ENCODE measurements around the gene GNA15.
A peak's percentile ranks its signal among the peaks of the same experiment; 100 is the strongest.

The GNA15 gene

DNA sequence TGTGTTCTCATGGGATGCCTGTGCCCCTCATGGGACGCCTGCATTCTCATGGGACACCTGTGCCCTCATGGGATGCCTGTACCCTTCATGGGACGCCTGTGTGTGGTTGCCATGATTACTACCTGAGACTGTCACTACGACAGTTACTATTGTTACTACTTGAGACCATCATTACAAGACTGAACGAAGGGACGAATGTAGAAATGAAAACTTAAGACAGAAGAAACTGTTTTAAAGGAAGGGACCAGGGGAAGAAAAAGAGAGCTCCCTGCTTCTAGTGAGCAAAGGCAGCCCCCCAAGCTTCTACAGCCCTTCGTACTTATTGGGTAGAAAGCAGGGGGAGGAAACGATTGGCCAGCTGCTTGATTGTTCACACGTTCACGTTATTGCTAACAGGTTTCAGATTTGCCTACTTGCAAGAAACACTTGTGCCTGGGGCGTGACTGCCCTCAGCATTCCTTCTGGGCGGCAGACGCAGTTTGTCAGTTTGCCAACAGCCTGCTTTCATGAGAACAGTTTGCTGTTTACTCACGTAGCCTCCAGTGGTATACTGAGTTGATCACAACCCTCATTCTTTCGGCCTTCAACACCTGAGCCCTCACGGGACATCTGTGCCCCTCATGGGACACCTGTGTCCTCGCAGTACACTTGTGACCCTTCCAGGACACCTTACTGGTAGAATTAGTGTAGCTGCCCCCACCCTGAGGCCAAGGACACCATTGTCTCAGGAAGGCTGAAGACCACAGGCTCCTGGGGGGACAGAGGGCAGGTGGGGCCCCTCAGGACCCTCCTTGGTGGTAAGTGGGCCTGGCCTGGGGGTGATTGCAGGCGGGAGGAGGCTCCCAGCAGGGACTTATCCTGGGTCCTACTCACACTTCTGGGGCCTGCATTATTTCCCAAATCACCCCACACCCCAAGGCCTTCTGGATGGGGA lies 40.2 kb downstream of the GNA15 start:
- DNase-seq (ENCODE audit: low spot score), result no peak

DNA sequence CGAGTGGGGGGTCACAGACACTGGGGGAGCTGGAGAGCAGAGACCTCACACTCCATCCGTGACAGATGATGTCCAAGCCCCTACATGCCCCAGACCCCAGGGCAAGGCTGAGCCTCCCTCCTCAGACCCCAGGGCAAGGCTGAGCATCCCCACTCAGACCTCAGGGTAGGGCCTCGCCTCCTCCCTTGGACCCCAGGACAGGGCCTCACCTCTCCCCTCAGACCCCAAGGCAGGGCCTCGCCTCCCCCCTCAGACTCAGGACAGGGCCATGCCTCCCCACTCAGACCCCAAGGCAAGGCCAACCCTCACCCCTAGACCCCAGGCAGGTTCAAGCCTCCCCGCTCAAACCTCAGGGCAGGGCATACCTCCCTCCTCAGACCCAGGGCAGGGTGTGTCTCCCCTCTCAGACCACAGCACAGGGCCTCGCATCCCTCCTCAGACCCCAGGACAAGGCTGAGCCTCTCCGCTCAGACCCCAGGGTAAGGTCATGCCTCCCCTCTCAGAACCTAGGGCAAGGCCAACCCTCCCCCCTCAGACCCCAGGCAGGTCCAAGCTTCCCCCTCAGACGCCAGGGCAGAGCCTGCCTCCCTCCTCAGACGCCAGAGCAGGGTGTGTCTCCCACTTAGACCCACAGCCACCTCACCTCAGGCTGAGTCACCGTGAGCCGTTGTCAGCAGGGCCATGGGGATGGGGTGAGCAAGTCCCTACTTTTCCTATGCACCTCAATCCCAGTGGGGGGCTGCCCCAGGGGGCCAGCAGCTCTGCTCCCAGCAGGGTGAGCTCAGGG lies 41.1 kb downstream of the GNA15 start:
- no peak for DNase-seq (ENCODE audit: low spot score)

DNA sequence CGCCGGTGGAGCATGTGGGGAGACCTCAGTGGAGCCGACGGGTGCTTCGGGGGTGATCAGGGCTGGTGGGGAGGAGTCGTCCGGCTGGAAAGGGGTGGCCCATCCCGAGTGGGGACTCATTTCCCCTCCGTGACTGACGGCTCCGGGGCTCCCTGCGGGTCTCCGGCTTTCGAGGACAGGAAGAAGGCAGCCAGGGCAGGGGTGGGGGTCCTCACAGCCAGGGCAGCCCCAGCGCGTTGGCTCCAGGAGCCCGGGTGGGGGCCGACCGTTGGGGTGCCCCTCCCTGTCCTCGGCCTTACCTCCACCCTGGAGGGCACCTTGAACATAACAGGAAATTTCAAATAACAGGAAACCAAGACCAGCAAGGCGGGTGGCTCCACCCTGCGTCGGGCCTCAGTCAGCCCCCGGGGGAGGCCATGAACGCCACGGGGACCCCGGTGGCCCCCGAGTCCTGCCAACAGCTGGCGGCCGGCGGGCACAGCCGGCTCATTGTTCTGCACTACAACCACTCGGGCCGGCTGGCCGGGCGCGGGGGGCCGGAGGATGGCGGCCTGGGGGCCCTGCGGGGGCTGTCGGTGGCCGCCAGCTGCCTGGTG lies 42.6 kb downstream of the GNA15 start, which contains the start of gene S1PR4:
Gene S1PR4, plus strand, starts transcription at position 393 of the 596 bp plus-strand sequence. Its CDS starts 24 bp downstream, at position 417.
- DNase-seq (ENCODE audit: low spot score), result peak; percentile 83

DNA sequence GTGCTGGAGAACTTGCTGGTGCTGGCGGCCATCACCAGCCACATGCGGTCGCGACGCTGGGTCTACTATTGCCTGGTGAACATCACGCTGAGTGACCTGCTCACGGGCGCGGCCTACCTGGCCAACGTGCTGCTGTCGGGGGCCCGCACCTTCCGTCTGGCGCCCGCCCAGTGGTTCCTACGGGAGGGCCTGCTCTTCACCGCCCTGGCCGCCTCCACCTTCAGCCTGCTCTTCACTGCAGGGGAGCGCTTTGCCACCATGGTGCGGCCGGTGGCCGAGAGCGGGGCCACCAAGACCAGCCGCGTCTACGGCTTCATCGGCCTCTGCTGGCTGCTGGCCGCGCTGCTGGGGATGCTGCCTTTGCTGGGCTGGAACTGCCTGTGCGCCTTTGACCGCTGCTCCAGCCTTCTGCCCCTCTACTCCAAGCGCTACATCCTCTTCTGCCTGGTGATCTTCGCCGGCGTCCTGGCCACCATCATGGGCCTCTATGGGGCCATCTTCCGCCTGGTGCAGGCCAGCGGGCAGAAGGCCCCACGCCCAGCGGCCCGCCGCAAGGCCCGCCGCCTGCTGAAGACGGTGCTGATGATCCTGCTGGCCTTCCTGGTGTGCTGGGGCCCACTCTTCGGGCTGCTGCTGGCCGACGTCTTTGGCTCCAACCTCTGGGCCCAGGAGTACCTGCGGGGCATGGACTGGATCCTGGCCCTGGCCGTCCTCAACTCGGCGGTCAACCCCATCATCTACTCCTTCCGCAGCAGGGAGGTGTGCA lies 43.3 kb downstream of the GNA15 start:
- DNase-seq (ENCODE audit: low spot score), result no peak

DNA sequence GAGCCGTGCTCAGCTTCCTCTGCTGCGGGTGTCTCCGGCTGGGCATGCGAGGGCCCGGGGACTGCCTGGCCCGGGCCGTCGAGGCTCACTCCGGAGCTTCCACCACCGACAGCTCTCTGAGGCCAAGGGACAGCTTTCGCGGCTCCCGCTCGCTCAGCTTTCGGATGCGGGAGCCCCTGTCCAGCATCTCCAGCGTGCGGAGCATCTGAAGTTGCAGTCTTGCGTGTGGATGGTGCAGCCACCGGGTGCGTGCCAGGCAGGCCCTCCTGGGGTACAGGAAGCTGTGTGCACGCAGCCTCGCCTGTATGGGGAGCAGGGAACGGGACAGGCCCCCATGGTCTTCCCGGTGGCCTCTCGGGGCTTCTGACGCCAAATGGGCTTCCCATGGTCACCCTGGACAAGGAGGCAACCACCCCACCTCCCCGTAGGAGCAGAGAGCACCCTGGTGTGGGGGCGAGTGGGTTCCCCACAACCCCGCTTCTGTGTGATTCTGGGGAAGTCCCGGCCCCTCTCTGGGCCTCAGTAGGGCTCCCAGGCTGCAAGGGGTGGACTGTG lies 44.0 kb downstream of the GNA15 start:
- DNase-seq (ENCODE audit: low spot score), result no peak

DNA sequence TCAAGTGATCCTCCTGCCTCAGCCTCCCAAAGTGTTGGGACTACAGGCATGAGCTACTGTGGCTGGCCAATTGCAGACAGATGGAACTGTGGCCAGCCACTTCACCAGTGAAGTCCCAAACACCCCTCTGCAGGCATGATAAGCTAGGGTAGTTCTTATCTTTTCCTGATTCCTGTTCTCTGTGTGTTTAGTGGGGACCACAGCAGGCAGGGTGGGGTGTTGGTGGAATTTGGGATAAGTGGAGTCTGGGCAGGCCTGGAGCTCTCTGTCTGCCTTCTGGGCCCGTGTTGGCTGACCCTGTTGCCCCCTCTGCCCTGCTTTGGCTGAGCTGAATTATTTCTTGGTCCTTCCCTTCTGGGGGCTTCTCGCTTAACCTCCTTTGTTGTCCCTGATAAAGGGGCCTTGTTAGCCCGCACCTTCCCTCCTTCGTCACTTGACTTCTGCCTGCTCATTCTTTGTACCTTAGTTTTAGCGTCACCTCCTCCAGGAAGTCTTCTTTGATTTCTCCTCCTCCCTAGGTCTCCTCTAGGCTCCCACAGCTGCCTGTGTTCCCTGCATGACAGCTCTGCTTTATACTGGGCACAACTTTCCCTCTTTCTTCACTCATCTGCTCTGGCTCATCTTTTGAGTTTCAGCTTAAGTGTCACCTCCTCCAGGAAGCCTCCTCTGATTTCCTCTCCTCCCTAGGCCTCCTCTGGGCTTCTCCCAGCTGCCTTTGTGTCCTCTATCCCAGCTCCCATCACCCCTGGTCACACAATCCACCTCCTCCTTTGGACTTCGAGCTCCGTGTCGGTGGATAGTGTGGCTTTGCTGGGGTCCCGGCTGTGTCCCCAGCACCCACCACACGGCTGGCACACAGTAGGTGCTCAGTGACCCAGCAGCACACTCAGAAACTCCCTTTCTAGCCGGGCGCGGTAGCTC lies 48.1 kb downstream of the GNA15 start:
- DNase-seq (ENCODE audit: low spot score), result no peak

DNA sequence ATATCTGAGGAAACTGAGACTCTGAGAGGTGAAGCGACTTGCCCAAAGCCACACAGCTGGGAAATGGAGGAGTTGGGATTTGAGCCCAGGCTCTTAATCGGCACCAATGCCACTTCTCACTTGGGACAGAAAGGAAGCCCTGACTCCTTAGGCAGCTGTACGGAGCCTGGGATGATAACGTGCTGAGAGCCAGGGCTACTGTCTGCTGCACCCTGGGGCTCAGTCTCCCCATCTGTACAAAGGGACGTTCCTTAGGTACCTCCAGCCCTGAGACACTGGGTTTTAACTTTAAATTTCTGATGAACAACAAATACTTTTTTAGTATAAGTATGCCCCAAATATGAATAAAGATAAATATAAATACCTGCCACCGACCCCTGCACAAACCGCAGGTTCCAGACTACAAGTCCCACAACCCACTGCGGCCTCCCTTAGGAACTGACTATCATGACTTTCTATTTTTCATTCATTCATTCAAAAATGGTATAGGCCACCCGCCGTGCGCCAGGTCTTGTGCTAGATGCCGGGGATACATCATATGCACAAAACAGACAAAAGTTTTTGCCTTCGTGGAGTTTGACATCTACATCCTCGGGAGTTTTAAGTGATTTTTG lies 49.1 kb downstream of the GNA15 start:
- no peak for DNase-seq (ENCODE audit: low spot score)

DNA sequence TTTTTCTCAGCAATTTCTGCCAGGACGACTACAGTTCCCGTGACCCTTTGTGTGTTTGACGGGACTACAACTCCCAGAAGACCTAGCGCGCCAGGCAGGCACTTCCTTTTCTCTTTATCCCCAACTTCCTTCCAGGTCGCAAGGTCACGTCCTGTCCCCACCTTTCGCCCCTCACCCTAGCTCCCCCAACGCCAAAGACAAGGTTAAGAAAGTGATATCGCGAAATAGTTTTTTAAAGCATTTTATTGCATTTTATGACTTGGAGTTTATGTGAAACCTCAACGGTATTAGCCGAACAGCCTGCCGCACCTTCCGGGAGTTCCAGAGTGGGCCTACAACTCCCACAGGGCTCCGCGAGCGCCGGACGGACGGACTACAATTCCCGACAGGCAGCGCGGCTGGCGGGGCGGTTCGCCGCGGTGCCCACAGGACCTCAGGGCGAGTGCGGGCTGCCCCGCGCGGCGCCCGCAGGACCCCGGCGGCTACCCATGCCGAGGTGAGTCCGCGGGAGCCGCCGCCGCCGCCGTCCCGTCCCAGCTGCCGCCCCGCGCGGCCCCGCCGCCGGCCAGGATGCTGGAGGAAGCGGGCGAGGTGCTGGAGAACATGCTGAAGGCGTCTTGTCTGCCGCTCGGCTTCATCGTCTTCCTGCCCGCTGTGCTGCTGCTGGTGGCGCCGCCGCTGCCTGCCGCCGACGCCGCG lies 49.8 kb downstream of the GNA15 start, which contains the start of gene NCLN:
Gene NCLN, plus strand, starts transcription at position 470 of the 699 bp plus-strand sequence. Its CDS starts 101 bp downstream, at position 571.
- DNase-seq (ENCODE audit: low spot score), result peak; percentile 84

DNA sequence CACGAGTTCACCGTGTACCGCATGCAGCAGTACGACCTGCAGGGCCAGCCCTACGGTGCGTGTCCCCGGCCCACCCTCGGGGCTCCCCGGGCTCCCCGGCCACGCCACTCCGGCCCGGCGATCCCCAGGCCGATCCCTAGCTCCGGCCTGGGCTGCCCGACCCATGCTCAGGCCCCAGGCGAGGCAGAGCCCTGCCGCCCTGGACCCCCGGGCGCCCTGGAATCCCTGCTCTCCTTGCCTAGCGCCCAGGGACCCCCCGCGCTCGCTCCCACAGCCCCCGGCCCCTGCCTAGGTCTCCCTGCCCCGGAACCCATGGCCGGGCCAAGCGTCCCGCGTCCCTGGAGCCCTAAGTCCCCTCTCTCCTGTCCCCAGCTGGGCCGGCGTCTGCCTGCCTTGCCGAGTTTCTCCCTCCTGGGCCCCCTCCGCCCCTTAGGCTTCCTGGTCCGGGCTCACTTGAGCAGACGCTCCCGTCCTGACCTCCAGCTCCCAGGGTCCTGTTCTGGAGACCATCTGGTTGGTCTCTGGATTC lies 50.4 kb downstream of the GNA15 start:
- DNase-seq (ENCODE audit: low spot score), result no peak

DNA sequence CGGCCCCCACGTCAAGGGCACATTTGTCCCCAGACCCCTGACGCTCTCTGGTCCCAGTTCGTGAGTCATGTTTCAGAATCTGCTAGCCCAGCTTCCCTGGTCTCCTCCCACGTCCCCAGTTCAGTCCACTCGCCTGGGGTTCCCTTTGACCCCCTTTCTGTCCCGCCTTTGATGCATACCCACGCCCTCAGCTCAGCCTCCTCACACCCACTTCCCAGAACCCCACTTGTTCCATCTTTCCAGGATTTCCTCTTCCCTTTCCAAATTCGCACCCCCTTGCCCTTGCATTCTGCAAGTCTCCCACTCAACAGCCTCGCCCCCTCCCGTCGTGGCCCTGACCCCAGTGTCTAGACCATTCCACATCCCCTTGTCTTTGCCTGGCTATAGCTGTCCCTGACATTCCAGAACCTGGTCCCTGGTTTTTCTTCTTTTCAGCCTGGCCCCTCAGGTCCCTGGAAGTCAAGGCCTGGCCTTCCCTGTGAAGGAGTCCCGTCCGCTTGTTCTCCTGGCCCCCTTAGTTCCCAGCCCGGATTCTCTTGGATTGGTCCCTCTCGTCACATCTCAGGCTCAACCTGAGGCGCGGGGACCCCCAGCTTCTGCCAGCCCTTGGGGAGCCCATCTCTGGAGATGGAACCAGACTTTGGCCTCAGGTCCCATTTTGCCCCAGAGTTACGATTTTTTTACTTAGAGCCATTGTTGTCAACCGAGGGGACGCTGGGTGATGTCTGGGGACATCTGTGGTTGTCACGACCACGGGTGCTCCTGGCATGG lies 51.2 kb downstream of the GNA15 start:
- no peak for DNase-seq (ENCODE audit: low spot score)

DNA sequence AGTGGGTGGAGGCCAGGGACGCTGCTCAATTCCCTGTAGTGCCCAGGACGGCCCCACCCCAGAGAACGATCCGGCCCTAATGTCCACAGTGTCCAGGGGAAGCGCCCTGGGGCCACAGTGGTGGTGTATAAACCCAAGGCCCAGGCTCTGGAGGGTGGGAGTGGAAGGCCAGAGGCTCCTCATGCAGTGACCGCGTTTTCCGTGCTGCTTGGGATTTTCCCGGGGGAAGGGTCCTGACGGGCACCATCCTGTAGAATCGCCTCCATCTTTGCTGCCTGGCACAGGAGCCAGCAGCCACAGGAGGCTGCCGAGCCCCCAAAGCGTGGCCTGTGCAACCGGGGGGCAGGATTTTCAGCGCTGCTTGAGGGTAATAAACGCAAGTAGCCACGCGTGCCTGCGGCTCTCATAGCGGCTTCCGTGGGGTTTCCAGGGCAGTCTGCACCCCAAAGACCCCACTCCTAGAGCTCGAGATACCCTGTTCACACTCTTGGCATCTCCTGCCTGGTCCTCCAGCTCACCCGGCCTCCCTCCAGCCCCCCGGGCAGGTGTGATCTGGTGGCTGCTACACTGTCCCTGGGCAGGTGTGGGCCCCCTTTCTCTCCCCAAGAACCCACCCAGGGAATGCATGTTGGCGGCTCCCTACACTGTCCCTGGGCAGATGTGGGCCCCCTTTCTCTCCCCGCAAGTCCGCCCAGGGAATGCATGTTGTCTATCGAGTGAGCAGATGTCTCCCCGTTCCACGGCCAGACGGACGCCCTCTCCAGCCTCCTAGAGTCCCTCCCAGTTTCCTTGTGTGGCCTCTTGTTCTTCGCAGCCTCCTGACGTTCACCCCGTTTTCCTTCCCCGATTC lies 52.1 kb downstream of the GNA15 start:
- DNase-seq (ENCODE audit: low spot score), result no peak

DNA sequence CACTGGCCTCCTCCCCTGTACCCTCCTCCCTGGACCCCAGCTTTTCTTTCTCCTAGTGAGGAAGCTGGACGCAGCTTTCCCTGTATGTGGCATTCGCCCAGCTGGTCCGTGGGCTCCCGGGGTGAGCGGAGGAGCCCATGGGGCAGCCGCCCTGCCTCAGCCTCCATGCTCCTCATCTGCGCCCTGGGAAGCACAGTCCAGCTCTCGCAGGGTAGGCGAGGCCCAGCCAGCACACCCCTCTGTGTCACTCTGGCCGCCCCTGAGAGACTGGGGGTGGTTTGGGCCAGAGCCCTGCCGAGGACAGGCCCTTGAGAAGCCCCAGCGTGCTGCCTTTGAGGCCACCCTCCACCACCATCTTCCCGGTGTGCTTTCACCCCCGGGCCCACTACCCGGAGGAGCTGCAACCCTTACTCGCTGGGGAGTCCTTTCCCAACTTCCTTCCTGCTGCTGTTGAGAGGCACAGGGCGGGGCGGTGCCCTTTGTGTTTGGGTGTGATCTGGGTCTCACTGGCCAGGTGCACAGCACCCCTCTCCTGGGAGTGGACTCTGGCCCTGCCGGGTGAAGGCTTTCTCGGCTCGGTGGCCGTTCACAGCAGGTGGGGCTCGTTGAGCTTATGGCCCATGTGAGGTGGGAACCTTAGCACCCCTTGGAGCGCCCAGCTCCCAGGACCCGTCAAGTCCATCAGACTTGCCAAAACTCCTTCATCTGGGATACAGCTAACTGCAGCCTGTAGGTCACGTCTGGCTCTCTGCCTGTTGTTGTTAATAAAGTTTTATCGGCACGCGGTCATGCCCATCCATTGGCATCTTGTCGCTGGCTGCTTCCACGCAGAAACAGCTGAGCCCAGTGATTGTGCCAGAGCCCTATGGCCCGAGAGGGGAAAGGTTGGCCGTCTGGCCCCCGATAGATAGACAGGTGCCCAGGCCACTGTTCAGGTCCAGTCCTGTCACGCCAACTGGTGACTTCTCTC lies 53.1 kb downstream of the GNA15 start:
- no peak for DNase-seq (ENCODE audit: low spot score)

DNA sequence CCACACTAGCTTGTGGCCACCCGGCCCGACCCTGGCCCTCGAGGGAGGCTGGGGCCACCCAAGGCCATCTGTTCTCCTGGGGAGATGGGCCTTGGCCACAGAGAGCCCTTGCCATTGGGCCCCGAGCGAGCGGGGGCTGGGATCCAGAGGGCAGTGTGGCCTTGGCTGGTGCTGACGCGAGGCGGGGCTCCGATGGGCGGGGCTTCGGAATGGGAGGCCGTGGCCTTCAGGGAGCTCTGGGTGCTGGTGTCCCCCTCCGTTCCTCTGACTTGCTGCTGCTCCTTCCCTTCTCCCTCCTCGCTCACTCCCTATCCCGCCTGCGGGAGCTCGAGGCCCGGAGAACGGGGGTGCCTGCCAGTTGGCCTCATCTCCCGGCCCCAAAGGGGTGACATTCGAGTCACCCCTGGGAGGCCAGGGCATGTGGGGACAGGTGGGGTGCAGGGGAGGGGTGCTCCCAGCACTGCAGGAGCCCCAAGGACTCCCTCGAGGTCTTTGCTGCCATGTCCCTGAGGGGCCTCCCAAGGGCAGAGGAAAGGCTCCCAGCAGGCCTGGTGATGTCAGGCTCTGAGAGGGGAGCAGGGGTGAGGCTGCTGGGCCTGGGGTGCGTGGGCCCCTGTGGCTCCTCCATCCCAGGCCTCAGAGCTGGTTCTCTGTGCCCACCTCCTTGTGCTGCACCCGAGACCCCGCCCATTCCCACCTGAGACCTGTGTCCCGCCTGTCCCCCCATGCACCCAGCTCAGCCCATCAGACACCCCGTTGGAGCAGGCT lies 54.1 kb downstream of the GNA15 start:
- DNase-seq (ENCODE audit: low spot score), result no peak

DNA sequence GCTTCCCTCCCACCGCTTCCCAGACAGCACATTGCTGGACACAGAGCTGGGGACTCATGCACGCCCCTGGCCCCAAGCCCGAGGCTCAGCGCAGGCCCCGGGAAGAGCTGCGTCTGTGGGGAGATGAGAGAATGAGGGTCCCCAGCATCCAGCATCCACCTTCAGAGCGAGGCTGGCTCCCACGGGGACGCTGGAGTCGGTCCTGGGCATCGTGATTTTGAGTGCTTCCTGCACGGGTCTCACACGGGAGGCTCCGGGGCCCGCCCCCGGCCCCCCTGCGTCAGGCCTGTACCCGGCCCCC lies 54.6 kb downstream of the GNA15 start:
- DNase-seq (ENCODE audit: low spot score), result no peak
